Parathyroid adenoma (tissue), 2 donors: ENCODE data around the gene DNAI4.

Experiments used
- H2AFZ ChIP-seq: fragments of 300-600 bp; sonication (generic); one replicate; pipeline ENCODE4 v1.7.0; 2017; ENCODE audit warnings: antibody characterized with exemption, mild to moderate bottlenecking
- H3K27ac ChIP-seq: fragments of 300-600 bp; sonication (generic); one replicate; pipeline ENCODE4 v1.7.0; 2017
- H3K27me3 ChIP-seq: fragments of 300-600 bp; sonication (generic); one replicate; pipeline ENCODE4 v1.7.0; 2017; ENCODE audit warnings: low read length; ENCODE audit not compliant: control insufficient read depth, insufficient read depth
- H3K36me3 ChIP-seq: fragments of 300-600 bp; sonication (generic); one replicate; pipeline ENCODE4 v1.7.0; 2017; ENCODE audit warnings: low read length; ENCODE audit not compliant: control insufficient read depth, insufficient read depth
- H3K4me1 ChIP-seq: fragments of 300-600 bp; sonication (generic); one replicate; pipeline ENCODE4 v1.7.0; 2017; ENCODE audit warnings: control low read depth
- H3K4me2 ChIP-seq: fragments of 300-600 bp; sonication (generic); one replicate; pipeline ENCODE4 v1.7.0; 2017; ENCODE audit warnings: low read length
- H3K4me3 ChIP-seq: fragments of 300-600 bp; sonication (generic); one replicate; pipeline ENCODE4 v1.7.0; 2017; ENCODE audit warnings: low read depth, low read length
- H3K79me2 ChIP-seq: fragments of 300-600 bp; sonication (generic); one replicate; pipeline ENCODE4 v1.7.0; 2017; ENCODE audit warnings: control low read depth
- H3K9ac ChIP-seq: fragments of 300-600 bp; sonication (generic); one replicate; pipeline ENCODE4 v1.7.0; 2017; ENCODE audit warnings: mild to moderate bottlenecking
- H3K9me3 ChIP-seq: fragments of 300-600 bp; sonication (generic); one replicate; pipeline ENCODE4 v1.7.0; 2017; ENCODE audit warnings: low read length; ENCODE audit not compliant: control insufficient read depth
- CTCF ChIP-seq: fragments of 300-600 bp; sonication (generic); IDR thresholded peaks from one replicate; pipeline ENCODE4 v1.7.0; 2017; ENCODE audit warnings: antibody characterized with exemption, mild to moderate bottlenecking
- donor health status: primary hyperparathyroidism.

Gene DNAI4

GRCh38 chr1:66860529-66860928 is 64.1 kb downstream of the DNAI4 start:
- Histone ChIP-seq H2AFZ (no peak overlapping the region), H3K4me3 (no peak overlapping the region), H3K9me3 (no peaks in the 10 kb centered on the region), H3K4me2 (no peak overlapping the region), H3K27ac (no peak overlapping the region), H3K9ac (no peak overlapping the region), H3K27me3 (no peaks in the 10 kb centered on the region), H3K4me1 (no peaks in the 10 kb centered on the region), H3K36me3 (no peaks in the 10 kb centered on the region), H3K79me2 (no peaks in the 10 kb centered on the region)
- TF ChIP-seq CTCF, result no peak

- H3K79me2 ChIP-seq, result no peaks in the 10 kb centered on the region
- H3K36me3 ChIP-seq, result no peaks in the 10 kb centered on the region
- H2AFZ ChIP-seq, result no peak overlapping the region
- H3K9ac ChIP-seq, result no peak overlapping the region
- no peak overlapping the region for H3K4me2 ChIP-seq
- H3K4me1 ChIP-seq, result no peaks in the 10 kb centered on the region
- H3K4me3 ChIP-seq, result no peak overlapping the region
- H3K9me3 ChIP-seq, result no peaks in the 10 kb centered on the region
- no peak overlapping the region for H3K27ac ChIP-seq
- no peak for TF ChIP-seq CTCF
- H3K27me3 ChIP-seq, result no peaks in the 10 kb centered on the region
Observed at GRCh38 chr1:66853379-66853778, 71.3 kb downstream of the DNAI4 start.

GRCh38 chr1:66852870-66853269 is 71.8 kb downstream of the DNAI4 start:
- H3K4me1 ChIP-seq, result no peaks in the 10 kb centered on the region
- no peak overlapping the region for H3K4me2 ChIP-seq
- no peak for TF ChIP-seq CTCF
- no peak overlapping the region for H3K27ac ChIP-seq
- H3K4me3 ChIP-seq, result no peak overlapping the region
- no peak overlapping the region for H3K9ac ChIP-seq
- H3K27me3 ChIP-seq, result no peaks in the 10 kb centered on the region
- no peak overlapping the region for H2AFZ ChIP-seq
- H3K36me3 ChIP-seq, result no peaks in the 10 kb centered on the region
- no peaks in the 10 kb centered on the region for H3K9me3 ChIP-seq
- no peaks in the 10 kb centered on the region for H3K79me2 ChIP-seq

- Histone ChIP-seq H2AFZ (no peak overlapping the region), H3K4me1 (no peaks in the 10 kb centered on the region), H3K4me3 (no peak overlapping the region), H3K79me2 (no peaks in the 10 kb centered on the region), H3K9me3 (no peaks in the 10 kb centered on the region), H3K27me3 (no peaks in the 10 kb centered on the region), H3K9ac (no peak overlapping the region), H3K27ac (no peak overlapping the region), H3K36me3 (no peaks in the 10 kb centered on the region), H3K4me2 (no peak overlapping the region)
- TF ChIP-seq CTCF, result no peak
Observed at GRCh38 chr1:66850989-66851388, 73.7 kb downstream of the DNAI4 start.

- Histone ChIP-seq H3K4me3 (no peak overlapping the region), H3K4me2 (no peak overlapping the region), H2AFZ (no peak overlapping the region), H3K79me2 (no peaks in the 10 kb centered on the region), H3K36me3 (no peaks in the 10 kb centered on the region), H3K27ac (no peak overlapping the region), H3K4me1 (no peaks in the 10 kb centered on the region), H3K9me3 (no peaks in the 10 kb centered on the region), H3K9ac (no peak overlapping the region), H3K27me3 (no peaks in the 10 kb centered on the region)
- no peak for TF ChIP-seq CTCF
Observed at GRCh38 chr1:66848193-66848592, 76.5 kb downstream of the DNAI4 start.
